Right lobe of liver (tissue), 4 donors: Measurements from ENCODE around the gene TF.

Experiments used
- CTCF ChIP-seq, 4 donors: fragments of 200-600 bp in 3 of 4; fragments of 450-650 bp in 1 of 4; IDR thresholded peaks; one replicate each; pipeline versions ENCODE4 v1.5.1 to v1.8.0; 2016 to 2022; ENCODE audit warnings: antibody characterized with exemption in 4 of 4, mild to moderate bottlenecking in 2 of 4
- POLR2A ChIP-seq: fragments of 450-650 bp; IDR thresholded peaks from one replicate; pipeline ENCODE4 v1.6.1; 2017; ENCODE audit warnings: antibody characterized with exemption, mild to moderate bottlenecking
- donor health status: DM: no; HTN: no; CAD: no.
- donor health status: DM: no; HTN: no; CAD: no.
- donor health status: DM: no; HTN: yes; CAD: no.

- TF ChIP-seq CTCF (IDR thresholded peaks at IDR 0.05) (no peak), POLR2A (no peak)
Observed at GRCh38 chr3:133750259-133750656, 4.1 kb downstream of the TF start.
